Vagina (tissue), 2 donors: ENCODE measurements around the gene RGPD6.
"Not testable (repeated sequence)": the region's sequence is repeated elsewhere in the genome, so short reads cannot be mapped to it uniquely, and the experiment has no call there.

ENCODE experiments used
- POLR2AphosphoS5 ChIP-seq, 2 donors: sonication (generic); formaldehyde crosslinking; IDR thresholded peaks; one replicate each; pipeline ENCODE4 v1.9.0; 2017; ENCODE audit warnings: antibody characterized with exemption in 2 of 2, mild to moderate bottlenecking in 2 of 2, low read depth in 1 of 2; ENCODE audit not compliant: insufficient read depth in 1 of 2
- TF ChIP-seq, protein P1 (sequence below), 3 experiments: fragments of 450-650 bp in 2 of 3; fragments of 200-600 bp in 1 of 3; sonication (generic) in 1 of 3; IDR thresholded peaks; one replicate each; pipeline ENCODE4 v1.5.1; 2017 to 2019; ENCODE audit warnings: antibody characterized with exemption in 3 of 3, mild to moderate bottlenecking in 2 of 3, moderate library complexity in 2 of 3

DNA sequence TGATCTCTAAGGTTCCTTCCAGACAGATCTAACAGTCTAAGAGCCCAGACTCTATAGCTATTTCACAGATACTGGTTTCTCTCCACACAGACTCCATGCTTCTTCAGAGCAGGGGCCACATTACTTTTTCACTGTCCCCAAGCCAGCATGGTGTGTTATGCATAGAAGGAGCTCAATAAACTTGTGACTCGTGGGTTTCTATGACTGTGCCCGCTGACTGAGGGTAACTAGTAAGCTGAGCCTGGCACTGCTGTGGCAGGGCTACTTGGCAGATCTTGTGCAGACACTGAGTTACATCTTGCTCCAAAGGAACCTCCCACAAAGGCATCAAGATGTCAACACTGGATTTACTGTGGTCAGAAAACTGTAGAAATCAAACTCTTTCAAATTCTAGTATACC, 15.0 kb upstream of the RGPD6 start:
- TF ChIP-seq, protein P1, sequence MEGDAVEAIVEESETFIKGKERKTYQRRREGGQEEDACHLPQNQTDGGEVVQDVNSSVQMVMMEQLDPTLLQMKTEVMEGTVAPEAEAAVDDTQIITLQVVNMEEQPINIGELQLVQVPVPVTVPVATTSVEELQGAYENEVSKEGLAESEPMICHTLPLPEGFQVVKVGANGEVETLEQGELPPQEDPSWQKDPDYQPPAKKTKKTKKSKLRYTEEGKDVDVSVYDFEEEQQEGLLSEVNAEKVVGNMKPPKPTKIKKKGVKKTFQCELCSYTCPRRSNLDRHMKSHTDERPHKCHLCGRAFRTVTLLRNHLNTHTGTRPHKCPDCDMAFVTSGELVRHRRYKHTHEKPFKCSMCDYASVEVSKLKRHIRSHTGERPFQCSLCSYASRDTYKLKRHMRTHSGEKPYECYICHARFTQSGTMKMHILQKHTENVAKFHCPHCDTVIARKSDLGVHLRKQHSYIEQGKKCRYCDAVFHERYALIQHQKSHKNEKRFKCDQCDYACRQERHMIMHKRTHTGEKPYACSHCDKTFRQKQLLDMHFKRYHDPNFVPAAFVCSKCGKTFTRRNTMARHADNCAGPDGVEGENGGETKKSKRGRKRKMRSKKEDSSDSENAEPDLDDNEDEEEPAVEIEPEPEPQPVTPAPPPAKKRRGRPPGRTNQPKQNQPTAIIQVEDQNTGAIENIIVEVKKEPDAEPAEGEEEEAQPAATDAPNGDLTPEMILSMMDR (IDR thresholded peaks at IDR 0.05), result not testable (repeated sequence)
- not testable (repeated sequence) for TF ChIP-seq POLR2AphosphoS5 (IDR thresholded peaks at IDR 0.05; ENCODE audit: insufficient read depth in 1 of 2, low read depth in 1 of 2)
